DMS53 treated with DMSO at 0.1 percent for 48 hours (cell line): Measurements from ENCODE around the gene ENOSF1.

Experiments used
- DNase-seq: peaks from one replicate; lab custom pipeline; 2025; ENCODE audit not compliant: unreplicated experiment; lab: John Stamatoyannopoulos, UW

ENOSF1 gene

GRCh38 chr18:644395-645004 lies 67.9 kb downstream of the ENOSF1 start:
- DNase-seq = no peak

GRCh38 chr18:641224-641623 lies 71.2 kb downstream of the ENOSF1 start:
- no peak for DNase-seq

GRCh38 chr18:635171-635570 lies 77.3 kb downstream of the ENOSF1 start:
- DNase-seq = no peak

GRCh38 chr18:634551-635045 lies 77.8 kb downstream of the ENOSF1 start:
- no peak for DNase-seq

- no peak for DNase-seq
Measured at GRCh38 chr18:631560-631959, 80.9 kb downstream of the ENOSF1 start.

- no peak for DNase-seq
Measured at GRCh38 chr18:629269-630150, 82.9 kb downstream of the ENOSF1 start.

- no peak for DNase-seq
Measured at GRCh38 chr18:627231-627630, 85.2 kb downstream of the ENOSF1 start.

GRCh38 chr18:623761-624620 lies 88.4 kb downstream of the ENOSF1 start:
- DNase-seq = peak; percentile 87

GRCh38 chr18:622289-622688 lies 90.1 kb downstream of the ENOSF1 start:
- DNase-seq = no peak

- no peak for DNase-seq
Measured at GRCh38 chr18:621291-622043, 91.0 kb downstream of the ENOSF1 start.
